CD4-positive, alpha-beta T cell treated with Interferon alpha-2 for 1 hour (primary cell): Measurements from ENCODE around the gene STIM2.
"Not testable (repeated sequence)": the region's sequence is repeated elsewhere in the genome, so short reads cannot be mapped to it uniquely, and the experiment has no call there.

ENCODE experiments used
- DNase-seq, 2 donors: peaks; one replicate each; pipeline ENCODE4 v3.0.0-alpha.2; 2020 to 2022

STIM2 gene

DNA sequence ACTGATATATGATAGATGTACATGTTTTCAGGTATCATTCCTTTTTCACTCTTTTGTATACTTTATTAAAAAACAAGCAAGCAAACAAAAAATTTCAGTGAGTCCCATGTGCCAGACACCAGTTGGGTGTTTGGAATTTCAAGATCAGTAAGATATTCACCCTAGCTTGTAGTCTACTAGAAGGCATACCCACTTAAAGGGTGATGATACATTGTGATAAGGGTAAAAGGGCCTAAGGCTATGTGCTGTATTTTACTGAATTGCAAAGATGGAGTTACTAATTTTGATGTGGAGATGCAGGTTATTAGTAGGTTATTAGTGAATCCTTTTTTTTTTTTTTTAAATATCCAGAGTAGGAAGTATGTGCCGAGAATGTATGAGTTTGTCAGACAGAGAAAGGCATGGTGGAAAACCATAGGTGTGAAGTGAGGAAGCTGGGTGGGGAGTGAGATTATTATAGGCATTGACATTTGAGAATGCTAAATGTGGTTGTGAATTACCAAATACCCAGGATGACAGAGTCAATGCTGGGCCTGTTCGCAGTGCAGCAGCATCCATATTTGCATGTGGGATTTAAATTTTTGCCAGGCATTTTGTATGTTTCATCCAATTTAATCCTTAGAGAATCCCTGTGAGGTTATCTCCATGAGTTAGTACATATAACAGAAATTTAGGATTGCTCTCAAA lies 10.1 kb downstream of the STIM2 start:
- no peak for DNase-seq

DNA sequence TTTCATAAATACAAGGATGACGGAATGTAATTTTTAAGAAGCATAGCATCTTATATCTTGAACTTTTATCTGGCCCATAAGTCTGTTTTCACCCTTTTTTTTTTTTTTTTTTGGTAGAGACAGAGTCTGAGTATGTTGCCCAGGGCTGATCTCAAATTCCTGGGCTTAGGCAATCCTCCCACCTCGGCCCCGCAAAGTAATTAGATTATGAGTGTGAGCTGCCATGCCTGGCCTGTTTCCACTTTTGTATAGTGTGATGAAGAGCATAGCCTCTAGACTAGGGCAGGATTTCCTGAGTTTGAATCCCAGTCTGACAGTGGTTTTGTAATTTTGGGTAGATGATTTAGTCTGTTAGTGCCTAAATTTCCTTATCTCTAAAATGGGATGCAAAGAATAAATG lies 11.0 kb downstream of the STIM2 start:
- no peak for DNase-seq

DNA sequence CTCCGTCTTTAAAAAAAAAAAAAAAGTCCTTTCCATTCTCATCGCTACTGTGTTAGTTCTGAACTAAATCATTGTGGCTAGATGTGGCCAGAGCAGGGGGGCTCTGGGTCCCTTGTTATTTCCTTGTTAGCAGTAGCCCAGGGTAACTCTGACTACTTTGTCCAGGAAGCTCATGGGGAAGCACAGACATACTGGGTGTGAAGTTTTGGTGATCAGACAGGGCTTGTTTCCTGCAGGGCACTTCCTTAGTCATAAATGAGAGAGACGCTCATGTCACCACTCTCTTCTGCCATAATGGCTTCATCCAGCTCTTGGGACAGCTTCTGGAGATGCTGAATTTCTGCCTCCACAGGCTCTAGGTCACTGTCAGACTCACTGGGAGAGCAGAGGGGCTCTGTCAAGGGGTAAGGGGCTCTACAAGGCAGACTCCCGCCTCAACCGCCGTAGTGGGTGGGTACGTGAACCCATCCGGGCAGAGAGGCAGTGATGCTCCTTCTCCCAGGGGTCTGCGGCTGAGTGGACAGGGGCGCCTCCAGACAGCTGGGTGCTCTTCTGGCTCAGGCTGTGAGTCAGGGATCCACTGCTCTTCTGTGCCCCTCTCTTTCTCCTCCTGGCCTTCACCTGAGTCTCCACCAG lies 12.9 kb downstream of the STIM2 start:
- DNase-seq, result peak; percentile 82 to 88

DNA sequence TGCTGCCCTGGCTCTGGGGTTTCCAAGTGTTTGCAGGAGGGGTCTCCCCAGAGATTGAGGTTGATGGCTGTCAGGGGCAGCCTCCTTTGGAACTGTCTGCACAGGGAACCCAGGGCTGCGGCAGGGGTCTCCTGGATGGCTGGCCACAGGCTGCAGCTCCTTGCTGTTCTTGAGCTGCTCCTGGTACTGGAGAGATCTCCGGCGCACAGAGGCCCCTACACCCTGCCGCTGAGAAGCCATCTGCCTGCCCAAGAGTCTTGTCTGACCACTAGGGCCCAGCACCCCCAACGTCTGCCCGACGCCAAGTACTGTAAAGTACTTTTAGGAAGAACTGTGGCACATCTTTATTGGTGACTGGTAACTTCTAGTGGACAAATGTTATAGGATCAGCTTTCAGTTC lies 13.5 kb downstream of the STIM2 start:
- no peak for DNase-seq

DNA sequence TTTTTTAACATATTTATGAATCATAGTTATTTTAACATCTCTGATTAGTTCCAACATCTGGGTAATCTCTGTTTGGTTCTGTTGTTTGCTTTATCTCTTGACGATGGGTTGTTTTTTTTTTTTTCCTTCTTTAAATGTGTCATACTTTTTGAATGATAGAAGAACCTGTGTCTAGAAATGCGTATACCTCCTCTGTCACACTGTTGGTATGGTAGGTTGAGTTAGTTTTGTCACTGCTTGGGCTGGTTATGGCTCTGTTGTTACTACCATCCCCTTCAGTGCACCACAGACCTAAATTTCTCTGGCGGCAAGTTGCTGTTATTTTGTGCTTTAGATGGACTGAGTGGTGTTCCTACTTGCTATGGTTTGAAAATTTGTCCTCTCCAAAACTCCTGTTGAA lies 16.8 kb downstream of the STIM2 start:
- DNase-seq, result no peak

DNA sequence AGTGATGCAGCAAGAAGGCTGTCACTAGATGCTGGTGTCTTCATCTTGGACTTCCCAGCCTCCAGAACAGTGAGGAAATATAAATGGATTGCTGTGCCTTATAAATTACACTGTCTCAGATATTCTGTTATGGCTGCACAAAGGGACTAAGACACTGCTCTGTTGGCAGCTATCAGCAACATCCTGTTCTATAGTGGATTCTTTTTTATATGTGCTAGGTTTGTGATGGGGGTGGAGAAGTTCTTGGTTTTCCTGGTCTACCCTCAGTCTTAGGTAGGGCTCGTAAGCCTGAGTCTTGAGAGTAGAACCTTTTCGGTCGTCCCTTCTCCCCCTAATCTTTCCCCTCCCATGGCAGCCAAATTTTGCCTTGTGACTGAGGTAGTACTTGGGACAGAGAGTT lies 17.3 kb downstream of the STIM2 start:
- DNase-seq, result peak in 1 of 2 donors; percentile 43

DNA sequence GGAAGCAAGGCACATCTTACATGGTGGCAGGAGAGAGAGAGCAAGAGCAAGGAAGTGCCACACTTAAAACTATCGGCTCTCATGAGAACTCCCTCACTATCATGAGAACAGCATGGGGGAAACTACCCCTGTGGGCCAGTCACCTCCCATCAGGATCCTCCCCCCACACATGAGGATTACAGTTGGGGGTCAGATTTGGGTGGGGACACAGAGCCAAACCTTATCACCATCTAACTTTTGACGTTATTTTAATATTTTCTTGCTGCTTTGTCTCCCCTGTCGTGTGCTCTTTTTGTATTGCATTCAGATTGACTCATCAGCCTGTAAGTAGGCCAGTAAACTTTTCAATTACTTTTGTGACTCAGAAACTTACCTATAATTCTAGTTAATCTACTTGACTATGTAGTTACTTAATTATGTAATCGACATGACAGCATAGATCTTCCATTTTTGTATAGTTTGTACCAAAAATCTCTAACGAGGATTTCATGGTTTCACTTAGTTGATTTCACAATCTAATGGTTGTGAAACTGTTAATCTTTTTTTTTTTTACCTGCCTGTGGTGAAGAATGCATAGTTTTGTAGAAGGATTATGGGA lies 18.3 kb downstream of the STIM2 start:
- peak in 1 of 2 donors; percentile 57 for DNase-seq

DNA sequence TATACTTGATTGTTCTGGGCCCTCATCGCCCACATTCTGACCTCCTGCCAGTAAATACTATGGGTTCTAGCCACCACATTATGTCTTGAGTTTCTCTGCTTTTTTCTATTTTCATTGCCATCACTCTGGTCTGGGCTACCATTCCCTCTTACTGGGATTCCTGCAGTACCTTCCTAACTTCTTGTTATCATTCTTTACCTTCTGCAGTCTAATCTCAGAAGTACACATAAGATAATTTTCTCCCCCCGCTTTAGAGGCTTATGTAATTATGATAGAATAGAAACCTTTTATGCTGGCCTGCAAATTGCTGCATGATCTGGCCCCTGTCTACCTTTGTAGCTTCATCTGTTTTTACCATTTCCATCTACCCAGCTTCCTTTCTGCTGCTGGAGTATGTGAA lies 19.2 kb downstream of the STIM2 start:
- no peak for DNase-seq

DNA sequence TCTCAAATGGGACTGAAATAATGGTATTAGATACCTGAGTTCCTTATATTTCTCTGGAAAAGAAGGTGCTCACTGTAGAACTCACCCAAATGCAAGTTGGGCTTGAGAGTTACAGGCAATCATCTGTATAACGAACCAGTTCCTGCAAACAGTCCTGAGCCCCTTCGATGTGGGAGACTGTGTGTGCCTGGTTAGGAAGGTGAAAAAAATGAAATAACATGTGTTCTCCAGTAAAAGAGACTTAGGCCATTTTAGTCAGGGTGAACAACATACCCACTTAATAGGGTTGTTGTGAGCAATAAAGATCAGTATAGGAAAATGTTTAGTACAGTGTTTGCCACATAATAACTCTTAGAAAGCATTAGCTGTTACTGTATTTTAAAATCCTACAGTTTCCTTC lies 23.4 kb downstream of the STIM2 start:
- peak in 1 of 2 donors; percentile 48 for DNase-seq

DNA sequence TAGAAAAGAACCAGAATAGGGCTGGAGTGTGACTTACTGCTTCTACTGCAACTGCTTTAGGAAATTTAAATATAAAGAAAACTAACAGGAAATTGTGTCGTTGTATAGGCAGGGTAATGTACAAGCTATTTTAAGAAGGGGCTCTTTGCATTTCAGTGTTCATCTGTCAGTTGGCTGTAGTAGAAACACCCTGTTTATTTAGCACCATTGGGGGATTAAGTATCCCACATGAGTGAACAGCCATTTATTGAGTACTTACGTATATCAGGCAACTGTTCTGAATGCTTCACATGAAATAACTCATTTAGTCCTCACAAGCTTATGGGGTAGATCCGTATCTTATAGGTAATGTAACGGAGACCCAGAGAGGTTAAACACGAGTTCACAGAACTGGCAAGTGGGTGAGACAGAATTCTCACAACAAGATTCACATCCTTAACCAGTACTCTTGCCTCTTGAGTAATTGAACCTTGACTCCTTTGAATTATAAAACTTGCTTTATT lies 23.9 kb downstream of the STIM2 start:
- DNase-seq, result peak; percentile 24 to 74

DNA sequence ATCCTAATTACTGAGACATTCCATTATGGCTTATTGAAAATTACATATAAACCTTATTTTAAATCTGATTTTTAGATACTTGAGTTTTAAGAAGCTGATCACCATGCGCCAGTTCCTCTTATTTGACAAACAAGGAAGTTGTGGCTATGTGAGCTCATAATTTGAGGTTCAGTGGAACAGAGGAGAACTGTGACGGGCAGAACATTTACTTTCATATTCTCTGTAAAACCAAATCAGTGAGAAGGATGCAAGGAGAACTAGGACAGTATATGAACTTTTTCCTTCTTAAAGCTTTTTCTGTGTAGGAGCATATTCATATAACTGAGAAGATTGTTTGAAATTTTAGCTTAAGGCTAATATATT lies 25.3 kb downstream of the STIM2 start:
- DNase-seq, result peak; percentile 76 to 88

DNA sequence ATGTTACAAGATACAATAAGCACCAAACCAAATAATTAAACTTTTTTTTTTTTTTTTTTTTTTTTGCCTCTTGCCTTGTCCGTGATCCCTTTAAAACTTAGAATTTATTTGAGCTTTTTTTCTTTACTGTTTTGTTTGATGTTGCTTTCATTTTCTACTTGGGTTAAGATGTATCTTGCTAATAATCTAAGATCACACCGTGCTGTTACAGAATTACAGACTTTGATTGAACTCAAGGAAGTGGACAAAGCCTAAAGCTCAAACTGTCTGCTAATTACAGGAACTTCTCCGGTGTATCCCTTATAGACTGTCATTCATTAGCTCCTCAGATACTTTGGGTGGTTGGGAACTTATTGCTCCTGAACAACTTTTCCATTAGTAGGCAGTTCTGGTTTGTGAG lies 26.5 kb downstream of the STIM2 start:
- DNase-seq, result peak in 1 of 2 donors; percentile 66

DNA sequence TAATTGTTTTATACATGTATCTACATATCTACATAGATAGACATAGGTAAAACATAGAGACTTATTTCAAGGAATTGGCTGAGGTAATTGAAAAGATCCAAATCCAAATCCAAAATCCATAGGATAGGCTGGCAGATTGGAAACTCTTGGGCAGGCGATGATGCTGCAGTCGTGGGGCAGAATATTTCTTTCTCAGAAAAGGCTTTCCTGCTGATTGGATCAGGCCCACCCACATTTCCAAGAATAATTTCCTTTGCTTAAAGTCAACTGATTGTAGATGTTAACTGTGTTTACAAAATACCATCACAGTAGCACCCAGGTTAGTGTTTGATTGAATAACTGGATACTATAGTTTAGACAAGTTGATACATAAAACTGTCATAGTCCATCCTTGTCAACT lies 27.2 kb downstream of the STIM2 start:
- DNase-seq, result no peak

DNA sequence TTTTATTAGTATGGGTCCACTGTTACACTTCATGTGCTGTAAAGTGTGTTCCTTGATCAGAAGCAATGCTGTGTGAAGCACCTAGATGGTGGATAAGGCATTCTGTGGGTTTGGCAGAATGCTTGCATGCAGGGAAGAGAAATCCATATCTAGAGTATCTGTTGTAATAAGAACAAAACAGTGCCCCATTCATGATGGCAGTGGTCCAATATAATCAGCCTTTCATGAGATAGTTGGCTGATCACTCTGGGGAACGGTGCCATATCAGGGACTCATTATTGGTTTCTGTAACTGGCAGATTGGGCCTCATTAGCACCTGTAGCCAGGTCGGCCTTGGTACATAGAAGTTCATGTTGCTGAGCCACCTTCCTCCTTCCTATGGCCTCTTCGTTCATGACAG lies 28.7 kb downstream of the STIM2 start:
- DNase-seq, result no peak

DNA sequence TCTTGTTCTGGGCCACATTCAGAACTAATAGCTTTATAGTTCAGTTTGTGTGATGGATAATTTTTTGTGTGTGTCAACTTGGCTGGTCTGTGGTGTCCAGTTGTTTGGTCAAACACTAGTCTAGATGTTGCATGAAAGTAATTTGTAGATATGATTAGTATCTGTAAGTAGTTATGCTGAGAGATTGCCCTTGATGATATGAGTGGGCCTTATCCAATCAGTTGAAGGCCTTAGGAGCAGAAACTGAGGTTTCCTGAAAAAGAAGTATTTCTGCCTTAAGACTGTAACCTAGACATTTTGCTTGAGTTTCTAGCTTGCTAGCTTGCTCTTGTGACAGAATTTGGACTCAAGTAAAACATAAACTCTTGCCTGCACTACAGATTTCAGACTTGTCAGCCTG lies 30.4 kb downstream of the STIM2 start:
- DNase-seq, result no peak

DNA sequence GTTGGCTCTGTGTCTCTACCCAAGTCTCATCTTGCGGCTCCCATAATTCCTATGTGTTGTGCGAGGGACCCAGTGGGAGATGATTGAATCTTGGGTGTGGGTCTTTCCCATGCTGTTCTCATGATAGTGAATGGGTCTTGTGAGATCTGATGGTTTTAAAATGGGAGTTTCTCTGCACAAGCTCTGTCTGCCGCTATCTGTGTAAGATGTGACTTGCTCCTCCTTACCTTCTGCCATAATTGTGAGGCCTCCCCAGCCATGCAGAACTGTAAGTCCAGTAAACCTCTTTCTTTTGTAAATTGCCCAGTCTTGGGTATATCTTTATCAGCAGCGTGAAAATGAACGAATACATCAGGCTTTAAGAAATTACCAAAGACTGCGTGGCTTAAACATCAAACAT lies 31.2 kb downstream of the STIM2 start:
- no peak for DNase-seq

DNA sequence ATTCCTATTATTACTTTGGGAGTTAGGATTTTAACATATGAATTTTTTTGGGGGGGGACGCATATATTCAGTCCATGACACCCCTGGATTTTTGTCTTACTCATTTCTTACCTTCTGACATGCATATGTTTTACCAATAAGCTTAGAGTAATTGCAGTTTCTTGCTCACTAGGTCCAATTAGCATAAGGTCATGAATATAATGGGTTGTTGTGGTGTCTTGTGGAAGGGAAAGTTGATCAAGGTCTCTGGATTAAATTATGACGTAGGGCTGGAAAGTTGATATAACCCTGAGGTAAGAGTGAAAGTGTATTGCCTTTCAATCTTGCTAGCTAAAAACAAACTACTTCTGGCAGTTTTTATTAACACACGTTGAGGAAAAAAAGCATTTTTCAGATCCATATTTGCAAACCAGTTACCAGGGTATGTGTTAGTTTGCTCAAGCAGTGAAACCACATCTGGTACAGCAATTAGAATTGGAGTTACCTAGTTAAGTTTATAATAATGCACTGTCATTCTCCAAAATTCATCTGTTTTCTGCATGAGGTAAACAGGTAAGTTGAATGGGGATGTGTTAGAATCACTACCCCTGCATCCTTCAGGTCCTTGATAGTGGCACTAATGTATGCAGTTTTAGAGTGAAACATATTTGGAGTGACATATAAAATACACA lies 32.0 kb downstream of the STIM2 start:
- DNase-seq, result no peak

DNA sequence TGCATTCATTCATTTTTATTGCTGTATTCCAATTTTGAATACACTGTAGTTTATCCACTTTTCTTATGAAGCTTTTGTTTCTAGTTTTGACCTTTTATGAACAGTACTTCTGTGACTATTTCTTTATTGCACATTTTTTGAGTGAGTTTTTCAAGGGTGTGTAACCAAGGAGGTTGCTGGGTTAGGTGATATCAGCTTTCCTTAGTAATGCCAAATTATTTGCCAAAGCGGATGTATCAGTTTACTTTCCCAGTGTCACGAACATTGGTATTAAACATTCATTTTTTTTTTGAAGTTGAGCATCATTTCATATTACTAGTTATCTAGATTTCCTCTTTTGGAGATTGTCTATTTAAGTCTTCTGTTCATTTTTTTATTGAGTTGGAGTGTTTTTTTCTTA lies 32.9 kb downstream of the STIM2 start:
- no peak for DNase-seq

DNA sequence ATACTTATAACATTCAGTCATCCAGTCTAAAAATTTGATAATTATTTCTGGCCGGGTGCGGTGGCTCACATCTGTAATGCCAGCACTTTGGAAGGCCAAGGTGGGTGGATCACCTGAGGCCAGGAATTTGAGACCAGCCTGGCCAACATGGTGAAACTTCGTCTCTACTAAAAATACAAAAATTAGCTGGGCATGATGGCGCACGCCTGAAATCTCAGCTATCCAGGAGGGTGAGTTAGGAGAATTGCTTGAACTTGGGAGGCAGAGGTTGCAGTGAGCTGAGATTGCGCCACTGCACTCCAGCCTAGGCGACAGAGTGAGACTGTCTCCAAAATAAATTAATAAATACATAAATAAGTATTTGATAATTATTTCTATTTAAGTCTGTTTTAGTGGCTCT lies 34.2 kb downstream of the STIM2 start:
- DNase-seq, result not testable (repeated sequence)

DNA sequence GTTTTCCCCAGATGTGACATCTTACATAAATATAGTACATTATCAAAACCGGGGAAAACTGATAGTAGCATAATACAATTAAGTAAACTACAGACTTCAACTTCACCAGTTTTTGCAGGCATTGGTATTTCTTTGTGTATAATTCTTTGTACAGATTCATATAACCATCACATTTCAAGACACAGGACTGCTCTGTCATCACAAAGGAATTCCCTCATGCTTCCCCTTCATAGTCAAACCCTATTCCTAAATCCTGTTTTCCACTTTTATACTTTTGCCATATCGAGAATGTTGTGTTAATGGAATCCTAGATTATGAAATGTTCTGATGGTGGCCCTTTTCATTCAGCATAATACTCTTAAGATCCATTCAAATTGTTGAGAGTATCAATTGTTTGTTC lies 36.0 kb downstream of the STIM2 start:
- DNase-seq, result no peak

DNA sequence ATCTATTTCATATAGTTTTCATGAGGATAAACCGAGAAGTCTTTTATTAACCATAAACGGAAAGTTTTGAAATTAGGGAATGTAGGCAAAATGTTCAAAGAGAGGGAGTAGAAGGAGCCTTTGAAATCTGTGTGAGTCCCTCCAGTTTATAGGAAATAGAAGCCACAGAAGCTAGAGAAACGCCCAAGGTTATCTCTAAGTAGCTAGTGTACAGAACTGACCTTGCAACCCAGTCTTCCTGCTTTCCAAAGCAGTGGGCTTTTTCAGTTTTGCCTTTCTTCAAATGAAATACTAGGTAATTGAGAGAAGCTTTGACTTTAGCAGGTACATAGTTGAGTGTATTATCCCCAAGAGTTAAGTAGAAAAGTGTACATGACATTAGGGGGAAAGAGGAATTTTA lies 39.4 kb downstream of the STIM2 start:
- DNase-seq, result peak in 1 of 2 donors; percentile 34

DNA sequence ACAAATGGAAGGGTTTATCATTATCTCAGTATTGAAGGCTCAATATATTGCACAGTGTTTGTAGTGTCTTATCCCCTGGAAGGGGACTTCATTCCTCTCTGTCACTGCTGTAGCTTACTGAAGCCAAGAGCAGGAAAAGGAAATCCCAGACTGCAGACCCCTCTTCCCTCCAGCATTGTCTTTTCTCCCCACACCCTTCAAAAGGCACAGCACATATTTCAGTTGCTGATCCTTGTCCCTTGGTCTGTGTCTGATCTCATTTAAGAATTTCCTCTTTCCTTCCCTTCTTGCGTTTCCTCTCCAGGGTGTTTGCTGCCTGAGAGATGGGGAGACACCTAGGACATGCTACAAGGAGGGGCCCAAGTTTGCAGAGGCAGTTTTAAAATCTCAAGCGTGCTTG lies 40.1 kb downstream of the STIM2 start:
- DNase-seq, result no peak

DNA sequence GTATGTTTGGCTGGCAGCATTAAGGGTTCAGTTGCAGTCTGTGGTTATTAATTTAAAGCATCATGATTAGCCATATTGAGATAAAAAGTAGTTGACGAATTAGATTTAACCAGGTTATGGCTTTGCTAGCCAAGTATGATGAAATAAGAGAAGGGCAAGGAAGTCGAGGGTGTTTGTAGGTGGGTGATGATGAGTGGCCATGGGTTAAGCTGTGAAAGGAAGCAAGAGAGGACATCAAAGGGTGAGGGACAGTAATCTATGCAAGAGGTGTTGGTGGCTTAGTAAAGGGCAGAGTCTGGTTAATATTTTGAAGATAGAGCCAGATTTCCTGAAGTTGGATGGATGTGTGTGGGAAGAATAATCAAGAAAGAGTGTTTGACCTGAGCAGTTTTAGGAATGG lies 44.5 kb downstream of the STIM2 start:
- peak in 1 of 2 donors; percentile 27 for DNase-seq
